H9 (cell line): ENCODE data around the gene HEXD. TPM values are rescaled to one million over a fixed set of nuclear protein-coding genes. Genes with fewer than 3 reads are reported as not detected.
A peak's percentile ranks its signal among the peaks of the same experiment; 100 is the strongest.

ENCODE experiments used
- DNase-seq: peaks from one replicate; pipeline ENCODE4 v3.0.0-alpha.2; 2017
- H2AFZ ChIP-seq: one replicate; pipeline ENCODE4 v1.6.1; 2013; ENCODE audit warnings: mild to moderate bottlenecking, low read length, control low read depth, moderate library complexity
- H2AK5ac ChIP-seq: 2 replicates; pipeline ENCODE4 v1.6.1; 2013; ENCODE audit warnings: low read length, control low read depth, mixed read lengths; ENCODE audit not compliant: insufficient read length
- H2BK120ac ChIP-seq: one replicate; pipeline ENCODE4 v1.6.1; 2013; ENCODE audit warnings: low read depth, mild to moderate bottlenecking, low read length, control low read depth, inconsistent platforms; ENCODE audit not compliant: poor library complexity, severe bottlenecking
- H2BK12ac ChIP-seq: 2 replicates; pipeline ENCODE4 v1.6.1; 2013; ENCODE audit warnings: low read length, control low read depth, mixed read lengths, low read depth; ENCODE audit not compliant: insufficient read length
- H2BK15ac ChIP-seq: 2 replicates; pipeline ENCODE4 v1.6.1; 2013; ENCODE audit warnings: low read depth, low read length, control low read depth
- H2BK20ac ChIP-seq: one replicate; pipeline ENCODE4 v1.6.1; 2013; ENCODE audit warnings: low read depth, mild to moderate bottlenecking, low read length, control low read depth, inconsistent platforms; ENCODE audit not compliant: poor library complexity, severe bottlenecking
- H2BK5ac ChIP-seq: 2 replicates; pipeline ENCODE4 v1.6.1; 2013; ENCODE audit warnings: low read length, control low read depth, mixed read lengths; ENCODE audit not compliant: insufficient read length
- H3K14ac ChIP-seq: 2 replicates; pipeline ENCODE4 v1.6.1; 2013; ENCODE audit warnings: low read length, control low read depth; ENCODE audit not compliant: insufficient read depth
- H3K18ac ChIP-seq: 2 replicates; pipeline ENCODE4 v1.6.1; 2013; ENCODE audit warnings: low read depth, mild to moderate bottlenecking, mixed read lengths, low read length, control low read depth; ENCODE audit not compliant: insufficient read length
- H3K23ac ChIP-seq: 2 replicates; pipeline ENCODE4 v1.6.1; 2013; ENCODE audit warnings: low read length, control low read depth, mixed read lengths, low read depth; ENCODE audit not compliant: insufficient read length
- H3K23me2 ChIP-seq: 2 replicates; pipeline ENCODE4 v1.6.1; 2013; ENCODE audit warnings: low read depth, mild to moderate bottlenecking, mixed read lengths, low read length, control low read depth; ENCODE audit not compliant: insufficient read length, poor library complexity, severe bottlenecking
- H3K27ac ChIP-seq: 2 replicates; pipeline ENCODE4 v1.5.1; 2013; ENCODE audit warnings: low read length, control low read depth, mixed read lengths, low read depth; ENCODE audit not compliant: insufficient read length
- H3K27me3 ChIP-seq: 2 replicates; pipeline ENCODE4 v1.6.1; 2013; ENCODE audit warnings: low read length, control low read depth, inconsistent platforms; ENCODE audit not compliant: insufficient read depth
- H3K4ac ChIP-seq: 2 replicates; pipeline ENCODE4 v1.6.1; 2013; ENCODE audit warnings: low read depth, mild to moderate bottlenecking, control low read depth, inconsistent platforms, low read length, moderate library complexity
- H3K4me1 ChIP-seq: 2 replicates; pipeline ENCODE4 v1.6.1; 2013; ENCODE audit warnings: low read length, control low read depth, inconsistent platforms; ENCODE audit not compliant: insufficient read depth
- H3K4me2 ChIP-seq: 2 replicates; pipeline ENCODE4 v1.6.1; 2013; ENCODE audit warnings: low read length, control low read depth, mixed read lengths; ENCODE audit not compliant: insufficient read length, insufficient read depth
- H3K56ac ChIP-seq: 2 replicates; pipeline ENCODE4 v1.6.1; 2013; ENCODE audit warnings: low read depth, mild to moderate bottlenecking, mixed read lengths, low read length, control low read depth; ENCODE audit not compliant: insufficient read length
- H3K79me1 ChIP-seq: 2 replicates; pipeline ENCODE4 v1.6.1; 2013; ENCODE audit warnings: low read depth, mild to moderate bottlenecking, moderate library complexity, low read length, control low read depth, inconsistent platforms; ENCODE audit not compliant: insufficient read depth, poor library complexity, severe bottlenecking
- H3K79me2 ChIP-seq: 2 replicates; pipeline ENCODE4 v1.6.1; 2013; ENCODE audit warnings: low read length, control low read depth, inconsistent platforms; ENCODE audit not compliant: insufficient read depth
- H3K9ac ChIP-seq: 2 replicates; pipeline ENCODE4 v1.6.1; 2013; ENCODE audit warnings: low read length, control low read depth, mixed read lengths; ENCODE audit not compliant: insufficient read length; ENCODE audit errors: extremely low read depth
- H3K9me3 ChIP-seq: one replicate; pipeline ENCODE4 v1.6.1; 2013; ENCODE audit warnings: low read depth, low read length, inconsistent platforms; ENCODE audit not compliant: control insufficient read depth
- H3T11ph ChIP-seq: one replicate; pipeline ENCODE4 v1.6.1; 2013; ENCODE audit warnings: mild to moderate bottlenecking, low read length, control low read depth, inconsistent platforms
- H4K20me1 ChIP-seq: one replicate; pipeline ENCODE4 v1.6.1; 2013; ENCODE audit not compliant: control insufficient read depth, insufficient read length, insufficient read depth
- H4K5ac ChIP-seq: 2 replicates; pipeline ENCODE4 v1.6.1; 2013; ENCODE audit warnings: low read depth, mild to moderate bottlenecking, mixed read lengths, low read length, control low read depth; ENCODE audit not compliant: insufficient read length
- H4K8ac ChIP-seq: replicated peaks from 2 replicates; pipeline ENCODE4 v1.6.1; 2013; ENCODE audit warnings: low read length, control low read depth, mixed read lengths, low read depth; ENCODE audit not compliant: insufficient read length
- H4K91ac ChIP-seq: 2 replicates; pipeline ENCODE4 v1.6.1; 2013; ENCODE audit warnings: low read depth, mild to moderate bottlenecking, moderate library complexity, mixed read lengths, low read length, control low read depth; ENCODE audit not compliant: insufficient read length
- H3K27ac Mint-ChIP-seq, 3 experiments: 2 replicates in 2 of 3; 3 replicates in 1 of 3; pipeline ENCODE4 v1.8.0; 2020 to 2021; ENCODE audit warnings: mixed read lengths in 3 of 3, mild to moderate bottlenecking in 1 of 3, moderate library complexity in 1 of 3
- H3K27me3 Mint-ChIP-seq: 2 replicates; pipeline ENCODE4 v1.8.0; 2021; ENCODE audit warnings: low read depth, mild to moderate bottlenecking, moderate library complexity, mixed read lengths
- H3K36me3 Mint-ChIP-seq, 3 experiments: 2 replicates in 2 of 3; 3 replicates in 1 of 3; pipeline ENCODE4 v1.8.0; 2020 to 2021; ENCODE audit warnings: low read depth in 3 of 3, mixed read lengths in 3 of 3; ENCODE audit not compliant: insufficient read depth in 1 of 3
- H3K4me1 Mint-ChIP-seq, 2 experiments: 2 replicates each; pipeline ENCODE4 v1.8.0; 2020; ENCODE audit warnings: mixed read lengths in 2 of 2
- H3K4me3 Mint-ChIP-seq, 2 experiments: 2 replicates in 1 of 2; 3 replicates in 1 of 2; pipeline ENCODE4 v1.8.0; 2020 to 2021; ENCODE audit warnings: mild to moderate bottlenecking in 2 of 2, mixed read lengths in 2 of 2, moderate library complexity in 1 of 2
- H3K9me3 Mint-ChIP-seq, 2 experiments: 2 replicates in 1 of 2; 3 replicates in 1 of 2; pipeline ENCODE4 v1.8.0; 2020; ENCODE audit warnings: mild to moderate bottlenecking in 2 of 2, mixed read lengths in 2 of 2, moderate library complexity in 1 of 2
- CTCF ChIP-seq: fragments of 200-600 bp; sonication (generic); conservative IDR thresholded peaks from 3 replicates; pipeline ENCODE4 v1.8.0; 2021; ENCODE audit warnings: antibody characterized with exemption, mild to moderate bottlenecking
- WGBS: extraction: QIAGEN DNeasy Blood & Tissue Kit; methylation state at CpG from one replicate; pipeline ENCODE4 v1.1.7; 2013; ENCODE audit warnings: missing lambda C conversion rate, low lambda C conversion rate, mixed read lengths; ENCODE audit not compliant: insufficient read length; ENCODE audit errors: extremely low coverage; 5-methylcytosine and 5-hydroxymethylcytosine counted together
- total RNA-seq: library from RNA; stranded (reverse); gene quantifications from 2 replicates; pipeline ENCODE4 v1.2.1, GENCODE V29; 2021

Gene HEXD
- total RNA-seq, 1 experiment from 2014 or later = 23.2 TPM

DNA sequence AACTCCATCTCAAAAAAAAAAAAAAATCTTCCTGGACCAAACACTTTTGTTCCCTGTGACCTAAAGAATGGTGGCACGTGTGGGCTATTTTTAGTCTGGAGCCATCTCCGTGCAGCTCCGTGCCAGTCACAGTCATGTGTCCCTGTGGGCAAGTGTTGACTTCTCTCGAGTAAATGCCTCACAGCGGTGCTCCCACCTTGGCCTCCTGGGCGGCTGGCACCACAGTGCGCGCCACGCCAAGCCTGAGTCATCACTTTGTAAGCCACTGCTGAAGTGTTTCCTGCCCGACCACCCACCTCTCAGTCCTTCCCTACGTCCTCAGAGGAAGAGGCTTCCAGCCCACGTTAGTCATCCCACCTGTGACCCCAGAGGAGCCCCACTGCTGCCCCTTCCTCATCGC is 10.9 kb upstream of the HEXD start:
- H4K20me1 ChIP-seq = no peaks in the 10 kb centered on the region
- no peak overlapping the region for H2BK120ac ChIP-seq
- H3K36me3 Mint-ChIP-seq = peaks cover 2 to 22% (median 11%) of the 10 kb centered on the region in 3 experiments; a peak in 5 of 7 replicates
- no peaks in the 10 kb centered on the region for H3K4me1 ChIP-seq
- no peak overlapping the region for H2AK5ac ChIP-seq
- no peak overlapping the region for H2BK15ac ChIP-seq
- H2BK12ac ChIP-seq = no peak overlapping the region
- H3K27me3 Mint-ChIP-seq = no peaks in the 10 kb centered on the region
- no peak overlapping the region for H4K8ac ChIP-seq
- no peak overlapping the region for H3K4me2 ChIP-seq
- no peak overlapping the region for H2AFZ ChIP-seq
- H3K4me1 Mint-ChIP-seq = no peaks in the 10 kb centered on the region
- H3K4me3 Mint-ChIP-seq = no peak overlapping the region
- WGBS = no CpG with 5 or more reads among the region's 13 CpGs
- no peak overlapping the region for H3K56ac ChIP-seq
- no peak for DNase-seq
- no peaks in the 10 kb centered on the region for H3K9me3 Mint-ChIP-seq
- no peak overlapping the region for H3T11ph ChIP-seq
- no peak overlapping the region for H3K9ac ChIP-seq
- H3K27ac Mint-ChIP-seq = peak overlapping the region in 1 of 3 experiments; percentile 39; a peak in 1 of 7 replicates
- H3K23ac ChIP-seq = no peak overlapping the region
- H2BK20ac ChIP-seq = no peak overlapping the region
- H3K27ac ChIP-seq = no peak overlapping the region
- H3K14ac ChIP-seq = no peak overlapping the region
- H3K79me2 ChIP-seq = no peaks in the 10 kb centered on the region
- no peak overlapping the region for H2BK5ac ChIP-seq
- no peaks in the 10 kb centered on the region for H3K27me3 ChIP-seq
- no peak overlapping the region for H4K5ac ChIP-seq
- H3K18ac ChIP-seq = no peak overlapping the region
- no peak overlapping the region for H4K91ac ChIP-seq
- no peaks in the 10 kb centered on the region for H3K79me1 ChIP-seq
- no peaks in the 10 kb centered on the region for H3K23me2 ChIP-seq
- no peaks in the 10 kb centered on the region for H3K9me3 ChIP-seq
- TF ChIP-seq CTCF = no peak
- no peak overlapping the region for H3K4ac ChIP-seq
